HG03025 (cell line): ENCODE measurements around the gene IL21R.
"Not testable (repeated sequence)": the region's sequence is repeated elsewhere in the genome, so short reads cannot be mapped to it uniquely, and the experiment has no call there.

ENCODE experiments used
- ATAC-seq: cut with Tn5 transposase; IDR thresholded peaks from one replicate; pipeline ENCODE4 v1.9.1; 2021; ENCODE audit warnings: mild to moderate bottlenecking, moderate library complexity; ENCODE audit not compliant: unreplicated experiment, low FRiP score

IL21R gene

GRCh38 chr16:27441276-27441675, 39.3 kb downstream of the IL21R start:
- no peak for ATAC-seq

GRCh38 chr16:27441998-27442397, 40.0 kb downstream of the IL21R start:
- no peak for ATAC-seq

GRCh38 chr16:27444015-27444414, 42.0 kb downstream of the IL21R start:
- ATAC-seq: no peak

- no peak for ATAC-seq
These were observed 42.5 kb downstream of the IL21R start for GRCh38 chr16:27444470-27444869.

- ATAC-seq: no peak
These were observed 43.7 kb downstream of the IL21R start for GRCh38 chr16:27445502-27446175.

GRCh38 chr16:27446721-27447120, 44.7 kb downstream of the IL21R start:
- no peak for ATAC-seq

GRCh38 chr16:27447301-27447700, 45.3 kb downstream of the IL21R start:
- no peak for ATAC-seq

- no peak for ATAC-seq
These were observed 46.8 kb downstream of the IL21R start for GRCh38 chr16:27448532-27449433.

GRCh38 chr16:27449434-27450195, 47.6 kb downstream of the IL21R start:
- no peak for ATAC-seq

GRCh38 chr16:27450196-27450549, 48.2 kb downstream of the IL21R start:
- no peak for ATAC-seq

- ATAC-seq: no peak
These were observed 50.9 kb downstream of the IL21R start for GRCh38 chr16:27452569-27453493.

- no peak for ATAC-seq
These were observed 51.5 kb downstream of the IL21R start for GRCh38 chr16:27453494-27453825.

- no peak for ATAC-seq
These were observed 53.7 kb downstream of the IL21R start for GRCh38 chr16:27455700-27456099.

- not testable (repeated sequence) for ATAC-seq
These were observed 55.6 kb downstream of the IL21R start for GRCh38 chr16:27457605-27457900.

- no peak for ATAC-seq
These were observed 56.3 kb downstream of the IL21R start for GRCh38 chr16:27458258-27458657.

- no peak for ATAC-seq
These were observed 57.2 kb downstream of the IL21R start for GRCh38 chr16:27458987-27459688.

GRCh38 chr16:27460213-27460612, 58.2 kb downstream of the IL21R start:
- ATAC-seq: no peak

- no peak for ATAC-seq
These were observed 58.9 kb downstream of the IL21R start for GRCh38 chr16:27460663-27461482.
